ENCODE results near the gene PDZRN4. TPM values are rescaled to one million over a fixed set of nuclear protein-coding genes. Genes with fewer than 3 reads are reported as not detected.

The PDZRN4 gene
- total RNA-seq, 4 donors from 2014 or later = 0.54 to 2.9 (median 1.1) TPM

DNA sequence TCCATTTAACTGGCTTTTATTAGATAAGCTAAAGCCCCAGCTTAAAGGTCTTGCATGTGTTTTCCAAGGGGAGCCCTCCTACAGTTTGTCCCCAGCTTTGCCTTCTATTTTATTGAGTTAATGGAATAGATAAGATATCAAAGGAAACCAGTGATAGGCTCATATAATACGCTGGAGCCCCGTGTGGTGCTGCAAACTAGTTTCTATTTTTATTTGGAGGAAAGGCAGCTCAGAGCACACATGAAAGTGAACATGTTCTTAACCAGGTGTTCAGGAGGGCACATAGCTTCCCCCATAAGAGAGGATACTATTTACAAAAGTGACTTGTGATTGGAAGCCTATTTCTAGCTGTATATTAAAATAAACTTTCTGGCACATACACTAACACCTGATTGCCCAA, 251.7 kb downstream of the PDZRN4 start:
- H3K27ac ChIP-seq = no peak overlapping the region
- H3K27me3 ChIP-seq = no peaks in the 10 kb centered on the region
- H3K9me3 ChIP-seq = no peaks in the 10 kb centered on the region
- DNase-seq = no peak
- TF ChIP-seq, protein P1, sequence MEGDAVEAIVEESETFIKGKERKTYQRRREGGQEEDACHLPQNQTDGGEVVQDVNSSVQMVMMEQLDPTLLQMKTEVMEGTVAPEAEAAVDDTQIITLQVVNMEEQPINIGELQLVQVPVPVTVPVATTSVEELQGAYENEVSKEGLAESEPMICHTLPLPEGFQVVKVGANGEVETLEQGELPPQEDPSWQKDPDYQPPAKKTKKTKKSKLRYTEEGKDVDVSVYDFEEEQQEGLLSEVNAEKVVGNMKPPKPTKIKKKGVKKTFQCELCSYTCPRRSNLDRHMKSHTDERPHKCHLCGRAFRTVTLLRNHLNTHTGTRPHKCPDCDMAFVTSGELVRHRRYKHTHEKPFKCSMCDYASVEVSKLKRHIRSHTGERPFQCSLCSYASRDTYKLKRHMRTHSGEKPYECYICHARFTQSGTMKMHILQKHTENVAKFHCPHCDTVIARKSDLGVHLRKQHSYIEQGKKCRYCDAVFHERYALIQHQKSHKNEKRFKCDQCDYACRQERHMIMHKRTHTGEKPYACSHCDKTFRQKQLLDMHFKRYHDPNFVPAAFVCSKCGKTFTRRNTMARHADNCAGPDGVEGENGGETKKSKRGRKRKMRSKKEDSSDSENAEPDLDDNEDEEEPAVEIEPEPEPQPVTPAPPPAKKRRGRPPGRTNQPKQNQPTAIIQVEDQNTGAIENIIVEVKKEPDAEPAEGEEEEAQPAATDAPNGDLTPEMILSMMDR (IDR thresholded peaks at IDR 0.05) = no peak
- no peak for TF ChIP-seq POLR2A (IDR thresholded peaks at IDR 0.05)
- intact Hi-C loops (cut with DNase I) = no loop called here
- 45 to 50% methylated on average over 2 of the region's 2 CpGs for WGBS, 2 donors
- no peaks in the 10 kb centered on the region for H3K36me3 ChIP-seq
- no peak overlapping the region for H3K4me3 ChIP-seq (replicated peaks in 1 of 3)
- no peaks in the 10 kb centered on the region for H3K4me1 ChIP-seq

DNA sequence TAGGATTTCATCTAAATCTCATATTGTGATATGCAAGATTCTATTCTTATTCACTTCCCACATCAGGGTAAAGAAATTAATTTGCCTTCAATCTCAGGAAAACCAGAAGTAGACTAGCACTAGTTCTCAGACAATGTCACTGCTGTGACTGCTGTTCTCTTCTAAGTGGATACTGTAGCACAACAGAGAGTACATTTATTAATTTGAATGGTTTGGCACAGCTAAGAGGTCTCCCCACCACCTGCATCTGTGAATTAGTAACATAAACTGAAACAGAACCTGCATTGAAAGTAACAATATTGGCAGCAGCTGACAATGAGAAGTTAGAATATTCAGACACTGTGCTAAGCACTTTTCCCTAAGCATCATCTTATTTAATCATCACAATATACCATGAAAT, 253.1 kb downstream of the PDZRN4 start:
- Histone ChIP-seq H3K4me3 (replicated peaks in 1 of 3) (no peak overlapping the region), H3K4me1 (no peaks in the 10 kb centered on the region), H3K36me3 (no peaks in the 10 kb centered on the region), H3K27ac (no peak overlapping the region), H3K9me3 (no peaks in the 10 kb centered on the region), H3K27me3 (no peaks in the 10 kb centered on the region)
- TF ChIP-seq, protein P1 (IDR thresholded peaks at IDR 0.05) = no peak
- TF ChIP-seq POLR2A (IDR thresholded peaks at IDR 0.05) = no peak
- no peak for DNase-seq
- intact Hi-C loops (cut with DNase I) = no loop called here

DNA sequence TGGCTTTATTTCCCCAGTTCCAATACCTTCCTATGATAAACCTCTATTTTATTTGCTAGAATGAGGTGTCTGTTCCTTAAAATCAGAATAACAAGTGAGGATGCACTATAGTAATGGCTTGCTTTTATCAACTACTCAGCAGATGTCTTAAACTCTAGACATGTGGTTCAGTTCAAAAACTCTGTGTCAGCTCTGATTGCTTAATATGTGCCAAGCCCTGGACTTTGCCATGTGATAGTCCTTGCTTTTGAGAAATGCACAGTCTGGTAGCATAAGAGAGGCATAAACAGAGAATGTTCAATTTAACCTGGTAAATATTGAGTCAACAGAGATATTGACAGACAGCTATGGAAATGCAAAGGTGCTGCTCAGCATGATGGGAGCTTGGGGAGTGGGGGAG, 254.8 kb downstream of the PDZRN4 start:
- Histone ChIP-seq H3K27me3 (no peaks in the 10 kb centered on the region), H3K27ac (no peak overlapping the region), H3K4me3 (replicated peaks in 1 of 3) (no peak overlapping the region), H3K36me3 (no peaks in the 10 kb centered on the region), H3K4me1 (no peaks in the 10 kb centered on the region), H3K9me3 (no peaks in the 10 kb centered on the region)
- intact Hi-C loops (cut with DNase I) = no loop called here
- no peak for DNase-seq
- TF ChIP-seq POLR2A (IDR thresholded peaks at IDR 0.05) = no peak
- TF ChIP-seq, protein P1 (IDR thresholded peaks at IDR 0.05) = no peak

DNA sequence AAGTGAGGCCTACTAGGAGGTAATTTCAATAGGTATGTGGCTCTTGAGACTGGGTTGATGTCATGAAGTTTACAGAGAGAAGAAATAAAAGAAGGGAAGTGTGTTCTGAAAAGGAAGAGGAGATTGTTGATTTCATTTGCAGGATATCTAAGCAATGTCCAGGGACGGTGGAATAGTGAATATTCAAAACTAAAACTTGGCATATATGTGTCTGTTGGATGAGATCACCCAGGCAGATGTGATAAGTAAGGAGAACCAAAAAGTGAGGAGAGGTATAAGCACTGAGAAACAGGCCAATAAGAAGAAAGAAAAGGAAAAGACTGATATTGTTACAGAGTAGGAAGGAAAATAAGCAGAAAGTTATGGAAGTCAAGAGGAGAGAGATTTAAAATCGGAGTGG, 255.6 kb downstream of the PDZRN4 start:
- no peaks in the 10 kb centered on the region for H3K27me3 ChIP-seq
- H3K36me3 ChIP-seq = no peaks in the 10 kb centered on the region
- H3K4me1 ChIP-seq = no peaks in the 10 kb centered on the region
- intact Hi-C loops (cut with DNase I) = no loop called here
- no peaks in the 10 kb centered on the region for H3K9me3 ChIP-seq
- H3K27ac ChIP-seq = no peak overlapping the region
- 38 to 58% methylated on average over 2 of the region's 2 CpGs for WGBS, 2 donors
- DNase-seq = no peak
- H3K4me3 ChIP-seq (replicated peaks in 1 of 3) = no peak overlapping the region
- TF ChIP-seq POLR2A (IDR thresholded peaks at IDR 0.05) = no peak
- TF ChIP-seq, protein P1 (IDR thresholded peaks at IDR 0.05) = no peak

DNA sequence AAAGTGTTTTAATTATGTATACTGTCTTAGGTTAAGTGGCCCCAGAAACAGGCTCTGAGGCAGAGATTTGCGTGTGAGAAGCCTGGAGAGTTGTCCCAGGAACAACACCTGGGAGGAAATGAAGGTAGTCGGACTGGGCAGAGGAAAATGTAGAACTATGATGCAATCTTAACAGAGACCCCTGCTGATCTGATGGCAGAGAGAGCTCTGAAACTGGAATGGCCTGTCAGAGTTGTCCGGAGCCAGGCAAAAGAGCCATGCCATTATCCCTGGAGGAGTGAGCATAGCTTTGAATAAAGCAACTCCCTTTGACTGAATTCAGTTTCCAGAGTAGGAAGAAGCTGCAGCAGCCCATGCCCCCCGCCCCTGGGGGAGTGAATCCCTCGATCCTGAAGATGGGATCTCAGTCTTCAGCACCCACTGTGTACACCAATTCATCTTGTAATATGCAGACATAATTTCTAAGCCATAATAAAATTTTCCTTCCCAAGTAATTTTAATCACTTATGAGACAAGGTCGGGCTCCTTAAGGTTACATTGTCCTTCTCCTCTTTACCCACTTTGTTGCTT, 264.8 kb downstream of the PDZRN4 start:
- no peaks in the 10 kb centered on the region for H3K4me1 ChIP-seq
- no peak overlapping the region for H3K27ac ChIP-seq
- 67 to 74% methylated on average over 5 to 6 of the region's 6 CpGs for WGBS, 2 donors
- DNase-seq = no peak
- no peaks in the 10 kb centered on the region for H3K9me3 ChIP-seq
- intact Hi-C loops (cut with DNase I) = no loop called here
- H3K4me3 ChIP-seq (replicated peaks in 1 of 3) = no peak overlapping the region
- no peaks in the 10 kb centered on the region for H3K36me3 ChIP-seq
- TF ChIP-seq POLR2A (IDR thresholded peaks at IDR 0.05) = no peak
- TF ChIP-seq, protein P1 (IDR thresholded peaks at IDR 0.05) = no peak
- no peaks in the 10 kb centered on the region for H3K27me3 ChIP-seq

Data from thyroid gland (tissue), 4 donors.